Suprapubic skin (tissue), 4 donors: ENCODE data around the gene PCNT. TPM values are rescaled to one million over a fixed set of nuclear protein-coding genes. Genes with fewer than 3 reads are reported as not detected.

ENCODE experiments used
- DNase-seq, 2 donors: peaks; one replicate each; pipeline ENCODE4 v3.0.0-alpha.2; 2019; ENCODE audit warnings: low spot score in 2 of 2
- H3K27ac ChIP-seq: fragments of 200-600 bp; sonication (generic); one replicate; pipeline ENCODE4 v1.5.1; 2019
- H3K27me3 ChIP-seq: fragments of 200-600 bp; sonication (generic); one replicate; pipeline ENCODE4 v1.5.1; 2019
- H3K36me3 ChIP-seq: fragments of 200-600 bp; sonication (generic); one replicate; pipeline ENCODE4 v1.5.1; 2019
- H3K4me1 ChIP-seq: fragments of 200-600 bp; sonication (generic); one replicate; pipeline ENCODE4 v1.5.1; 2019
- H3K4me3 ChIP-seq: fragments of 200-600 bp; sonication (generic); one replicate; pipeline ENCODE4 v1.5.1; 2019; ENCODE audit warnings: mild to moderate bottlenecking
- H3K9me3 ChIP-seq: fragments of 200-600 bp; sonication (generic); one replicate; pipeline ENCODE4 v1.5.1; 2019
- EP300 ChIP-seq: sonication (generic); formaldehyde crosslinking; IDR thresholded peaks from one replicate; pipeline ENCODE4 v1.6.1; 2017; ENCODE audit warnings: antibody characterized with exemption
- POLR2A ChIP-seq, 2 donors: fragments of 450-650 bp; IDR thresholded peaks; one replicate each; pipeline ENCODE4 v1.6.1; 2017; ENCODE audit warnings: antibody characterized with exemption in 2 of 2, mild to moderate bottlenecking in 2 of 2, moderate library complexity in 2 of 2
- POLR2AphosphoS5 ChIP-seq, 3 donors: sonication (generic); formaldehyde crosslinking; IDR thresholded peaks; one replicate each; pipeline ENCODE4 v1.6.1; 2017; ENCODE audit warnings: antibody characterized with exemption in 3 of 3
- WGBS: methylation state at CpG from one replicate; pipeline ENCODE4 v1.1.5; 2018; 5-methylcytosine and 5-hydroxymethylcytosine counted together
- total RNA-seq, 4 donors: library from RNA; depleted of rRNA; stranded (reverse); fragments of >200 nt; gene quantifications; one replicate each; pipeline ENCODE4 v1.1.0, GENCODE V29; 2016
- TF ChIP-seq, protein P1 (sequence below), 2 donors: fragments of 200-600 bp in 1 of 2; fragments of 450-650 bp in 1 of 2; sonication (generic) in 1 of 2; IDR thresholded peaks; one replicate each; pipeline ENCODE4 v1.5.1; 2016 to 2019; ENCODE audit warnings: antibody characterized with exemption in 2 of 2, mild to moderate bottlenecking in 1 of 2, moderate library complexity in 1 of 2

Gene PCNT
- total RNA-seq, 4 donors from 2014 or later = 27.4 to 65.2 (median 47.0) TPM

DNA sequence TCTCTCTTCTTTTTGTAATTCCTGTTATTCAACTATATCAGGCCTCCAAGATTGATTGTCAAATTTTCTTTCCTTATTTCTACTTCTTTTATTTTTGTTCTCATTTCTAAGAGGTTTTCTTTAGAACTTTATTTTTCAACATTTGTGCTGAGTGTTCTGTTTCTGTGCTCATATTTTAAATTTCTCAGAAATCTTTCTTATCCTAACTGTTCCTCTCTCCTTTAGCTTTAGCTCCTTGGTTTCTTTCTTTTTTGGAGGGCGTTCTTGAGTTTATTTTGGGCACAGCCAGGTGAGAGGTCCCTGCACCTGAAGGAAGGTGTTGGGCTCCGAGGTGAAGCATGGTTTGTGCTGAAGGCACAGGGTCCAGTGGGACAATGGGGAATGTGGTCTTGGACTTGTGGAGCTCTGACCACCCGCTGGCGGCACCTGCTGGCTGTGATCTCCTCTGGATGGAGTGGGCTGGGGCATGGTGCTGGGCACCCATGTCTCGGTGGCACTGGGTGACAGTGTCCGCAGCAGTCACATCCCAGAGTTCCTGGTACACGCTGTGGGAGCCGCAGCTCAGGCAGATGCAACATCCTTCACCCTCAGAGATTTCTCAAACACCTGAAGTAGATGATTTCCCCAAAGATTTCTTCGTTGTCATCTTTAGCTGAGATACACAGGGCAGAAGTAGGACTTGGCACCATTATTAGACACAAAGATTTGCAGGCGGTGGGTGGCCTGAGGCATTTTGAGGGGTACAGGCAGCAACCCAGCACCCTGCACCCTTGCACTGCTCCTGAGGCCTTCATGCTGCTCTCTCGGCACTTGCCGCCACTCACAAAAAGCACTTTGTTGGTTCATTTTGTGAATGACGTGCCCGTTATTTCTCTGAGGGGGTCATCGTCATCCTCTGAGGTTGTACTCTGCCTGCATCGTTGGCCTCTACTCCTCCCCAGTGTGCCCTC is 96.6 kb downstream of the PCNT start:
- Histone ChIP-seq H3K9me3 (no peaks in the 10 kb centered on the region), H3K27ac (no peak overlapping the region), H3K4me1 (no peaks in the 10 kb centered on the region), H3K36me3 (peaks cover 66% of the 10 kb centered on the region), H3K27me3 (no peaks in the 10 kb centered on the region), H3K4me3 (no peak overlapping the region)
- DNase-seq = no peak
- TF ChIP-seq EP300 (no peak), POLR2A (IDR thresholded peaks at IDR 0.05) (no peak), POLR2AphosphoS5 (IDR thresholded peaks at IDR 0.05) (no peak)
- TF ChIP-seq, protein P1, sequence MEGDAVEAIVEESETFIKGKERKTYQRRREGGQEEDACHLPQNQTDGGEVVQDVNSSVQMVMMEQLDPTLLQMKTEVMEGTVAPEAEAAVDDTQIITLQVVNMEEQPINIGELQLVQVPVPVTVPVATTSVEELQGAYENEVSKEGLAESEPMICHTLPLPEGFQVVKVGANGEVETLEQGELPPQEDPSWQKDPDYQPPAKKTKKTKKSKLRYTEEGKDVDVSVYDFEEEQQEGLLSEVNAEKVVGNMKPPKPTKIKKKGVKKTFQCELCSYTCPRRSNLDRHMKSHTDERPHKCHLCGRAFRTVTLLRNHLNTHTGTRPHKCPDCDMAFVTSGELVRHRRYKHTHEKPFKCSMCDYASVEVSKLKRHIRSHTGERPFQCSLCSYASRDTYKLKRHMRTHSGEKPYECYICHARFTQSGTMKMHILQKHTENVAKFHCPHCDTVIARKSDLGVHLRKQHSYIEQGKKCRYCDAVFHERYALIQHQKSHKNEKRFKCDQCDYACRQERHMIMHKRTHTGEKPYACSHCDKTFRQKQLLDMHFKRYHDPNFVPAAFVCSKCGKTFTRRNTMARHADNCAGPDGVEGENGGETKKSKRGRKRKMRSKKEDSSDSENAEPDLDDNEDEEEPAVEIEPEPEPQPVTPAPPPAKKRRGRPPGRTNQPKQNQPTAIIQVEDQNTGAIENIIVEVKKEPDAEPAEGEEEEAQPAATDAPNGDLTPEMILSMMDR (IDR thresholded peaks at IDR 0.05) = no peak
- 95% methylated on average over 16 of the region's 16 CpGs for WGBS

DNA sequence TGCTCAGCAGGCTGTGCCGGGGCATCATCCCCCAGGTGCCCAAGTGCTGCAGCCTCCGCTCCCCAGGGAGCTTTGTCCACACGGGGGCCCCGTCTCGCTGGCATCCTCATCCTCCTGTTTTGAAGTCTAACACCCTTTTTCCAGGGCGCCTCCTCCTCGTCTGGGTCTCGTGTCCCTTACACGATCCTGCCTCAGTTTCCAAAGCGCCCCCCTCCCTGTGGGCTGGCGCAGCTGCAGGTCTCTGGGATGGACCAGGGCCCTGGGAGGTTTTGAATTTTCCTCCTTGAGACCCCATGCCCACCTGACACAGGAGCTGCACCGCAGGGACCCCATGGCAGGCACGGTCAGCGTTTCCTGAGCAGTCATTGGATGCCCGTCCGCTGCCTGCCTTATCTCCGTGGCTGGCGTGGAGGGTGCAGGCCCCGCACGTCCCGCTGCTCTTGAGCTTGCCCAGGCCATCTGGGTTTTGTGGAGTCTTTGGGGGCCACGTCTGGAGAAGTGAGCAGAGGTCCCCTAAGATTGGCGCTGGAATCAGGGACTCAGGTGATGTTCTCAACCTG is 97.3 kb downstream of the PCNT start:
- H3K27ac ChIP-seq = no peak overlapping the region
- DNase-seq = no peak
- TF ChIP-seq POLR2A (IDR thresholded peaks at IDR 0.05) (no peak), POLR2AphosphoS5 (IDR thresholded peaks at IDR 0.05) (no peak)
- TF ChIP-seq, protein P1 (IDR thresholded peaks at IDR 0.05) = no peak
- no peak overlapping the region for H3K4me3 ChIP-seq
- peaks cover 68% of the 10 kb centered on the region for H3K36me3 ChIP-seq
- no peaks in the 10 kb centered on the region for H3K4me1 ChIP-seq
- 92% methylated on average over 23 of the region's 23 CpGs for WGBS
- H3K9me3 ChIP-seq = no peaks in the 10 kb centered on the region
- no peaks in the 10 kb centered on the region for H3K27me3 ChIP-seq

DNA sequence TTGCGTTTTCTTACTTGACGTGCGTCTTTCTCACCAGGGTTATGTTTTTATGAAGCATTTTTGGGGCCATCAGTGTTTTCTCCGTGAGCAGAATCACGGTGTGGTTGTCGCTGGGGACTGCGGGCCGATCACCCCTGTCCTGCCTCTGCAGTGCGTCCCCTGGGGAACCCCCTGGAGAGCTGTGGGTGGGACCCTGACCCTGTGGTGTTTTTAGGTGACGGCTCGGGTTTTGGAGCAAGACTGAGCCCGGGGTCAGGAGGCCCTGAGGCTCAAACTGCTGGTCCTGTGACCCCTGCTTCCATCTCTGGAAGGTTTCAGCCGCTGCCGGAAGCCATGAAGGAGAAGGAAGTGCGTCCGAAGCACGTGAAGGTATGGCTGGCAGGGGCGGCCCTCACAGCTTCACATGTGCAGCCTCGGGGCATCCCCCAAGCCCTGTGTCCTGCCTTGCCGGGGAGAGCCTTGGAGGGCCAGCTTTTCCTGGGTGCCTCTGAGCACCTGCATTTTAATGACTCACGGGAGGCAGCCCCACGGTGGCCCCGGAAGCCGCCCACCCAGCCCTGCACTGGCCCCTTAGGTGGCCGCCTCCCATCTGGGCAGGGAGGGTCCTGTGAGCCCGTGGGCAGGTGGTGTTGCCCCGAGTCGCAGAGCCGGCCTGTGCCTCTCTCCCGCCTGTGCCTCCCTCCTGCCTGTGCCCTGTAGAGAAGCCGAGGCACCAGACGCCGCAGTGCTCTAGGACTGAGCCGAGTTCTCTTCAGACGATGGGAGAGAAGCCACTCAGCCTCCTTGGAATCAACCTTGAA is 98.0 kb downstream of the PCNT start:
- Histone ChIP-seq H3K36me3 (peaks cover 68% of the 10 kb centered on the region), H3K27me3 (no peaks in the 10 kb centered on the region), H3K9me3 (no peaks in the 10 kb centered on the region), H3K4me3 (no peak overlapping the region), H3K27ac (no peak overlapping the region), H3K4me1 (no peaks in the 10 kb centered on the region)
- TF ChIP-seq, protein P1 (IDR thresholded peaks at IDR 0.05) = no peak
- TF ChIP-seq POLR2A (IDR thresholded peaks at IDR 0.05) (no peak), POLR2AphosphoS5 (IDR thresholded peaks at IDR 0.05) (no peak)
- DNase-seq = no peak
- 96% methylated on average over 21 of the region's 35 CpGs for WGBS

DNA sequence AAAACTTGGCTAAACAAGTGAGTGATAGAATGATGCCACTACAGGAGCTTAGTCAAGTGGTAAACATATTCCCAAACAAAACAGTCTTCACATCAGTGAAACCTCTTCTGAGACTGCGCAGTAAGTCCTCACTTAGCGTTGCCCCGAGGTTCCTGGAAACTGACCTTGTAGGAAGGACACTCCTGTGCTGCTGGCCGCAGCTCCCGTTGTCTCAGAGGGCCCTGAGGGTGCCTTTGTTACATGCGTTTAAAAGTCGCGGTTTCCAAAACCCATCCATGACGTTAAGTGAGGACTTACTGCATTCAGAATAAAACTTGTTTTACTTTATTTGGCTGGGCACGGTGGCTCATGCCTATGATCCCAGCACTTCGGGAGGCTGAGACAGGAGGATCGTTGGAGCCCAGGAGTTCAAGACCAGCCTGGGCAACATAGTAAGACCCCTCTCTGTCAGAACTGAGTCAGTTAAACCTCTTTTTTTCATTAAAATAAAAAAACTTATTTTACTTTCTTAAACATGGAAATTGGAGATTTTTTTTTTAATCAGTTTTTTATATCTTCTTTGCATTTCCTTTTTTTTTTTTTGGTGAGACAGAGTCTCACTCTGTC is 98.8 kb downstream of the PCNT start:
- Histone ChIP-seq H3K9me3 (no peaks in the 10 kb centered on the region), H3K27ac (no peak overlapping the region), H3K27me3 (no peaks in the 10 kb centered on the region), H3K4me3 (no peak overlapping the region), H3K4me1 (no peaks in the 10 kb centered on the region), H3K36me3 (peaks cover 76% of the 10 kb centered on the region)
- 93% methylated on average over 12 of the region's 12 CpGs for WGBS
- TF ChIP-seq POLR2AphosphoS5 (IDR thresholded peaks at IDR 0.05) (no peak), POLR2A (IDR thresholded peaks at IDR 0.05) (no peak), EP300 (no peak)
- TF ChIP-seq, protein P1 (IDR thresholded peaks at IDR 0.05) = no peak
- no peak for DNase-seq
